Peyer's patch (tissue), 4 donors: ENCODE measurements around the gene ACAD11. TPM values are rescaled to one million over a fixed set of nuclear protein-coding genes. Genes with fewer than 3 reads are reported as not detected.
A peak's percentile ranks its signal among the peaks of the same experiment; 100 is the strongest.

Experiments
- DNase-seq, 3 donors: peaks; one replicate each; pipeline ENCODE4 v3.0.0-alpha.2; 2017 to 2019
- H3K27ac ChIP-seq, 4 donors: fragments of 200-600 bp; sonication (generic); one replicate each; pipeline ENCODE4 v1.5.1; 2016 to 2019
- H3K27me3 ChIP-seq, 2 donors: fragments of 200-600 bp; sonication (generic); one replicate each; pipeline ENCODE4 v1.5.1; 2019
- H3K36me3 ChIP-seq, 3 donors: fragments of 200-600 bp; sonication (generic); one replicate each; pipeline ENCODE4 v1.5.1; 2016 to 2019
- H3K4me1 ChIP-seq, 4 donors: fragments of 200-600 bp; sonication (generic); one replicate each; pipeline ENCODE4 v1.5.1; 2016 to 2019
- H3K4me3 ChIP-seq, 4 donors: fragments of 200-600 bp; sonication (generic); 1 replicate in 3 of 4; 2 replicates in 1 of 4; pipeline ENCODE4 v1.5.1; 2016 to 2019; ENCODE audit warnings: mild to moderate bottlenecking in 1 of 4
- H3K9me3 ChIP-seq, 4 donors: fragments of 200-600 bp; sonication (generic); one replicate each; pipeline ENCODE4 v1.5.1; 2016 to 2019; ENCODE audit warnings: mild to moderate bottlenecking in 1 of 4
- CTCF ChIP-seq, 6 experiments: fragments of 450-650 bp in 4 of 6; fragments of 200-600 bp in 2 of 6; sonication (generic) in 1 of 6; IDR thresholded peaks; one replicate each; pipeline ENCODE4 v1.5.1; 2017 to 2019; ENCODE audit warnings: antibody characterized with exemption in 6 of 6, mild to moderate bottlenecking in 3 of 6, moderate library complexity in 1 of 6
- POLR2A ChIP-seq, 2 donors: fragments of 450-650 bp; IDR thresholded peaks; one replicate each; pipeline ENCODE4 v1.5.1; 2017; ENCODE audit warnings: antibody characterized with exemption in 2 of 2, mild to moderate bottlenecking in 2 of 2, moderate library complexity in 2 of 2
- total RNA-seq, 4 donors: library from RNA; depleted of rRNA; stranded (reverse); fragments of >200 nt; gene quantifications; one replicate each; pipeline ENCODE4 v1.1.0, GENCODE V29; 2016

Gene ACAD11
- total RNA-seq, 4 donors from 2014 or later, result 87.2 to 138 (median 114) TPM

GRCh38 chr3:132542577-132542976 lies 117.0 kb downstream of the ACAD11 start:
- H3K27ac ChIP-seq, result no peak overlapping the region
- no peaks in the 10 kb centered on the region for H3K27me3 ChIP-seq
- H3K9me3 ChIP-seq, result no peaks in the 10 kb centered on the region
- peaks cover 0 to 28% (median 0%) of the 10 kb centered on the region in 3 donors for H3K36me3 ChIP-seq
- TF ChIP-seq CTCF (IDR thresholded peaks at IDR 0.05) (no peak), POLR2A (IDR thresholded peaks at IDR 0.05) (no peak)
- no peak for DNase-seq
- no peak overlapping the region for H3K4me3 ChIP-seq
- H3K4me1 ChIP-seq, result no peaks in the 10 kb centered on the region

GRCh38 chr3:132539681-132540080 lies 119.9 kb downstream of the ACAD11 start:
- Histone ChIP-seq H3K36me3 (peaks cover 0 to 29% (median 0%) of the 10 kb centered on the region in 3 donors), H3K27ac (no peak overlapping the region), H3K27me3 (no peaks in the 10 kb centered on the region), H3K4me1 (peaks cover 0 to 4% (median 0%) of the 10 kb centered on the region in 4 donors), H3K4me3 (no peak overlapping the region), H3K9me3 (no peaks in the 10 kb centered on the region)
- TF ChIP-seq CTCF (IDR thresholded peaks at IDR 0.05) (no peak), POLR2A (IDR thresholded peaks at IDR 0.05) (no peak)
- DNase-seq, result no peak

- no peaks in the 10 kb centered on the region for H3K27me3 ChIP-seq
- H3K36me3 ChIP-seq, result peaks cover 0 to 43% (median 0%) of the 10 kb centered on the region in 3 donors
- no peaks in the 10 kb centered on the region for H3K9me3 ChIP-seq
- peaks cover 0 to 4% (median 0%) of the 10 kb centered on the region in 4 donors for H3K4me1 ChIP-seq
- TF ChIP-seq POLR2A (IDR thresholded peaks at IDR 0.05), result no peak
- no peak for TF ChIP-seq CTCF (IDR thresholded peaks at IDR 0.05)
- peak in 1 of 3 donors; percentile 48 for DNase-seq
- no peak overlapping the region for H3K4me3 ChIP-seq
- H3K27ac ChIP-seq, result no peak overlapping the region
Measured at GRCh38 chr3:132538072-132538471, 121.5 kb downstream of the ACAD11 start.

- no peak for DNase-seq
- Histone ChIP-seq H3K27ac (no peak overlapping the region), H3K9me3 (no peaks in the 10 kb centered on the region), H3K4me1 (peaks cover 0 to 4% (median 0%) of the 10 kb centered on the region in 4 donors), H3K36me3 (peaks cover 0 to 43% (median 0%) of the 10 kb centered on the region in 3 donors), H3K27me3 (no peaks in the 10 kb centered on the region), H3K4me3 (no peak overlapping the region)
- TF ChIP-seq CTCF (IDR thresholded peaks at IDR 0.05) (no peak), POLR2A (IDR thresholded peaks at IDR 0.05) (no peak)
Measured at GRCh38 chr3:132537297-132537696, 122.3 kb downstream of the ACAD11 start.

- DNase-seq, result no peak
- H3K4me3 ChIP-seq, result no peak overlapping the region
- H3K27me3 ChIP-seq, result no peaks in the 10 kb centered on the region
- peaks cover 0 to 43% (median 0%) of the 10 kb centered on the region in 3 donors for H3K36me3 ChIP-seq
- TF ChIP-seq CTCF (IDR thresholded peaks at IDR 0.05) (no peak), POLR2A (IDR thresholded peaks at IDR 0.05) (no peak)
- H3K4me1 ChIP-seq, result peaks cover 0 to 4% (median 0%) of the 10 kb centered on the region in 4 donors
- H3K9me3 ChIP-seq, result no peaks in the 10 kb centered on the region
- H3K27ac ChIP-seq, result no peak overlapping the region
Measured at GRCh38 chr3:132536442-132537153, 123.0 kb downstream of the ACAD11 start.
